ENCODE results near the gene KDM3A. TPM values are rescaled to one million over a fixed set of nuclear protein-coding genes. Genes with fewer than 3 reads are reported as not detected.

The KDM3A gene
- total and polyA plus RNA-seq, 2 experiments from 2014 or later: 8.9 to 21.8 TPM

GRCh38 chr2:86468162-86469033 lies 27.2 kb downstream of the KDM3A start:
- no peak for ATAC-seq
- Mint-ChIP-seq H3K27me3 (ENCODE audit: insufficient read depth, low read depth, poor library complexity) (no peaks in the 10 kb centered on the region), H3K4me3 (no peak overlapping the region), H3K4me1 (no peaks in the 10 kb centered on the region), H3K27ac (no peak overlapping the region; the same call in 1 of the 2 replicates), H3K9me3 (no peaks in the 10 kb centered on the region), H3K36me3 (ENCODE audit: low read depth) (peaks cover 30% of the 10 kb centered on the region)
- Histone ChIP-seq H4K20me1 (replicated peaks; ENCODE audit: insufficient read depth) (peaks cover 8% of the 10 kb centered on the region; the same call in 1 of the 2 replicates), H3K9me2 (ENCODE audit: insufficient read depth) (no peaks in the 10 kb centered on the region), H3K79me2 (replicated peaks; ENCODE audit: insufficient read depth) (no peaks in the 10 kb centered on the region), H3K4me1 (ENCODE audit: insufficient read depth) (no peaks in the 10 kb centered on the region), H2AFZ (no peak overlapping the region), H3K4me2 (no peak overlapping the region), H3K27me3 (ENCODE audit: insufficient read depth) (no peaks in the 10 kb centered on the region), H3K4me3 (no peak overlapping the region), H3K36me3 (ENCODE audit: insufficient read depth) (peaks cover 38% of the 10 kb centered on the region), H3F3A (replicated peaks; ENCODE audit: low read depth) (no peaks in the 10 kb centered on the region), H3K27ac (ENCODE audit: low read depth) (no peak overlapping the region)
- TF ChIP-seq NANOG (IDR thresholded peaks at IDR 0.05; ENCODE audit: borderline replicate concordance) (no peak), CREB1 (CRISPR knock-in tag; IDR thresholded peaks at IDR 0.05; ENCODE audit: low read depth) (no peak)
- TF ChIP-seq, protein P1, sequence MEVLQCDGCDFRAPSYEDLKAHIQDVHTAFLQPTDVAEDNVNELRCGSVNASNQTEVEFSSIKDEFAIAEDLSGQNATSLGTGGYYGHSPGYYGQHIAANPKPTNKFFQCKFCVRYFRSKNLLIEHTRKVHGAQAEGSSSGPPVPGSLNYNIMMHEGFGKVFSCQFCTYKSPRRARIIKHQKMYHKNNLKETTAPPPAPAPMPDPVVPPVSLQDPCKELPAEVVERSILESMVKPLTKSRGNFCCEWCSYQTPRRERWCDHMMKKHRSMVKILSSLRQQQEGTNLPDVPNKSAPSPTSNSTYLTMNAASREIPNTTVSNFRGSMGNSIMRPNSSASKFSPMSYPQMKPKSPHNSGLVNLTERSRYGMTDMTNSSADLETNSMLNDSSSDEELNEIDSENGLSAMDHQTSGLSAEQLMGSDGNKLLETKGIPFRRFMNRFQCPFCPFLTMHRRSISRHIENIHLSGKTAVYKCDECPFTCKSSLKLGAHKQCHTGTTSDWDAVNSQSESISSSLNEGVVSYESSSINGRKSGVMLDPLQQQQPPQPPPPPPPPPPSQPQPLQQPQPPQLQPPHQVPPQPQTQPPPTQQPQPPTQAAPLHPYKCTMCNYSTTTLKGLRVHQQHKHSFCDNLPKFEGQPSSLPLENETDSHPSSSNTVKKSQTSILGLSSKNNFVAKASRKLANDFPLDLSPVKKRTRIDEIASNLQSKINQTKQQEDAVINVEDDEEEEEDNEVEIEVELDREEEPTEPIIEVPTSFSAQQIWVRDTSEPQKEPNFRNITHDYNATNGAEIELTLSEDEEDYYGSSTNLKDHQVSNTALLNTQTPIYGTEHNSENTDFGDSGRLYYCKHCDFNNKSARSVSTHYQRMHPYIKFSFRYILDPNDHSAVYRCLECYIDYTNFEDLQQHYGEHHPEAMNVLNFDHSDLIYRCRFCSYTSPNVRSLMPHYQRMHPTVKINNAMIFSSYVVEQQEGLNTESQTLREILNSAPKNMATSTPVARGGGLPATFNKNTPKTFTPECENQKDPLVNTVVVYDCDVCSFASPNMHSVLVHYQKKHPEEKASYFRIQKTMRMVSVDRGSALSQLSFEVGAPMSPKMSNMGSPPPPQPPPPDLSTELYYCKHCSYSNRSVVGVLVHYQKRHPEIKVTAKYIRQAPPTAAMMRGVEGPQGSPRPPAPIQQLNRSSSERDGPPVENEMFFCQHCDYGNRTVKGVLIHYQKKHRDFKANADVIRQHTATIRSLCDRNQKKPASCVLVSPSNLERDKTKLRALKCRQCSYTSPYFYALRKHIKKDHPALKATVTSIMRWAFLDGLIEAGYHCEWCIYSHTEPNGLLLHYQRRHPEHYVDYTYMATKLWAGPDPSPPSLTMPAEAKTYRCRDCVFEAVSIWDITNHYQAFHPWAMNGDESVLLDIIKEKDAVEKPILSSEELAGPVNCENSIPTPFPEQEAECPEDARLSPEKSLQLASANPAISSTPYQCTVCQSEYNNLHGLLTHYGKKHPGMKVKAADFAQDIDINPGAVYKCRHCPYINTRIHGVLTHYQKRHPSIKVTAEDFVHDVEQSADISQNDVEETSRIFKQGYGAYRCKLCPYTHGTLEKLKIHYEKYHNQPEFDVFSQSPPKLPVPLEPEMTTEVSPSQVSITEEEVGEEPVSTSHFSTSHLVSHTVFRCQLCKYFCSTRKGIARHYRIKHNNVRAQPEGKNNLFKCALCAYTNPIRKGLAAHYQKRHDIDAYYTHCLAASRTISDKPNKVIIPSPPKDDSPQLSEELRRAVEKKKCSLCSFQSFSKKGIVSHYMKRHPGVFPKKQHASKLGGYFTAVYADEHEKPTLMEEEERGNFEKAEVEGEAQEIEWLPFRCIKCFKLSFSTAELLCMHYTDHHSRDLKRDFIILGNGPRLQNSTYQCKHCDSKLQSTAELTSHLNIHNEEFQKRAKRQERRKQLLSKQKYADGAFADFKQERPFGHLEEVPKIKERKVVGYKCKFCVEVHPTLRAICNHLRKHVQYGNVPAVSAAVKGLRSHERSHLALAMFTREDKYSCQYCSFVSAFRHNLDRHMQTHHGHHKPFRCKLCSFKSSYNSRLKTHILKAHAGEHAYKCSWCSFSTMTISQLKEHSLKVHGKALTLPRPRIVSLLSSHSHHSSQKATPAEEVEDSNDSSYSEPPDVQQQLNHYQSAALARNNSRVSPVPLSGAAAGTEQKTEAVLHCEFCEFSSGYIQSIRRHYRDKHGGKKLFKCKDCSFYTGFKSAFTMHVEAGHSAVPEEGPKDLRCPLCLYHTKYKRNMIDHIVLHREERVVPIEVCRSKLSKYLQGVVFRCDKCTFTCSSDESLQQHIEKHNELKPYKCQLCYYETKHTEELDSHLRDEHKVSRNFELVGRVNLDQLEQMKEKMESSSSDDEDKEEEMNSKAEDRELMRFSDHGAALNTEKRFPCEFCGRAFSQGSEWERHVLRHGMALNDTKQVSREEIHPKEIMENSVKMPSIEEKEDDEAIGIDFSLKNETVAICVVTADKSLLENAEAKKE (CRISPR knock-in tag; IDR thresholded peaks at IDR 0.05): no peak
- no peak for DNase-seq (ENCODE audit: low spot score)

- Mint-ChIP-seq H3K4me1 (no peaks in the 10 kb centered on the region), H3K4me3 (no peak overlapping the region), H3K9me3 (no peaks in the 10 kb centered on the region), H3K27ac (no peak overlapping the region), H3K36me3 (ENCODE audit: low read depth) (peaks cover 27% of the 10 kb centered on the region), H3K27me3 (ENCODE audit: insufficient read depth, low read depth, poor library complexity) (no peaks in the 10 kb centered on the region)
- H3K4me3 ChIP-seq: no peak overlapping the region
- no peak overlapping the region for H3K4me2 ChIP-seq
- no peaks in the 10 kb centered on the region for H3F3A ChIP-seq (replicated peaks; ENCODE audit: low read depth)
- H2AFZ ChIP-seq: no peak overlapping the region
- no peaks in the 10 kb centered on the region for H3K9me2 ChIP-seq (ENCODE audit: insufficient read depth)
- no peaks in the 10 kb centered on the region for H3K79me2 ChIP-seq (replicated peaks; ENCODE audit: insufficient read depth)
- peaks cover 24% of the 10 kb centered on the region for H3K36me3 ChIP-seq (ENCODE audit: insufficient read depth)
- peaks cover 14% of the 10 kb centered on the region; the same call in 1 of the 2 replicates for H4K20me1 ChIP-seq (replicated peaks; ENCODE audit: insufficient read depth)
- H3K4me1 ChIP-seq (ENCODE audit: insufficient read depth): no peaks in the 10 kb centered on the region
- ATAC-seq (no peak), DNase-seq (ENCODE audit: low spot score) (no peak)
- no peaks in the 10 kb centered on the region for H3K27me3 ChIP-seq (ENCODE audit: insufficient read depth)
- H3K27ac ChIP-seq (ENCODE audit: low read depth): no peak overlapping the region
- TF ChIP-seq JUNB (IDR thresholded peaks at IDR 0.05; ENCODE audit: unreplicated experiment): no peak
- TF ChIP-seq, protein P2, sequence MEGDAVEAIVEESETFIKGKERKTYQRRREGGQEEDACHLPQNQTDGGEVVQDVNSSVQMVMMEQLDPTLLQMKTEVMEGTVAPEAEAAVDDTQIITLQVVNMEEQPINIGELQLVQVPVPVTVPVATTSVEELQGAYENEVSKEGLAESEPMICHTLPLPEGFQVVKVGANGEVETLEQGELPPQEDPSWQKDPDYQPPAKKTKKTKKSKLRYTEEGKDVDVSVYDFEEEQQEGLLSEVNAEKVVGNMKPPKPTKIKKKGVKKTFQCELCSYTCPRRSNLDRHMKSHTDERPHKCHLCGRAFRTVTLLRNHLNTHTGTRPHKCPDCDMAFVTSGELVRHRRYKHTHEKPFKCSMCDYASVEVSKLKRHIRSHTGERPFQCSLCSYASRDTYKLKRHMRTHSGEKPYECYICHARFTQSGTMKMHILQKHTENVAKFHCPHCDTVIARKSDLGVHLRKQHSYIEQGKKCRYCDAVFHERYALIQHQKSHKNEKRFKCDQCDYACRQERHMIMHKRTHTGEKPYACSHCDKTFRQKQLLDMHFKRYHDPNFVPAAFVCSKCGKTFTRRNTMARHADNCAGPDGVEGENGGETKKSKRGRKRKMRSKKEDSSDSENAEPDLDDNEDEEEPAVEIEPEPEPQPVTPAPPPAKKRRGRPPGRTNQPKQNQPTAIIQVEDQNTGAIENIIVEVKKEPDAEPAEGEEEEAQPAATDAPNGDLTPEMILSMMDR (conservative IDR thresholded peaks at IDR 0.05; ENCODE audit: low read depth in 2 of 2): no peak
- TF ChIP-seq EZH2phosphoT487 (IDR thresholded peaks at IDR 0.05; ENCODE audit: unreplicated experiment): no peak
- TF ChIP-seq, protein P3, sequence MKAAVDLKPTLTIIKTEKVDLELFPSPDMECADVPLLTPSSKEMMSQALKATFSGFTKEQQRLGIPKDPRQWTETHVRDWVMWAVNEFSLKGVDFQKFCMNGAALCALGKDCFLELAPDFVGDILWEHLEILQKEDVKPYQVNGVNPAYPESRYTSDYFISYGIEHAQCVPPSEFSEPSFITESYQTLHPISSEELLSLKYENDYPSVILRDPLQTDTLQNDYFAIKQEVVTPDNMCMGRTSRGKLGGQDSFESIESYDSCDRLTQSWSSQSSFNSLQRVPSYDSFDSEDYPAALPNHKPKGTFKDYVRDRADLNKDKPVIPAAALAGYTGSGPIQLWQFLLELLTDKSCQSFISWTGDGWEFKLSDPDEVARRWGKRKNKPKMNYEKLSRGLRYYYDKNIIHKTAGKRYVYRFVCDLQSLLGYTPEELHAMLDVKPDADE (IDR thresholded peaks at IDR 0.05): no peak
- no peak for TF ChIP-seq ZNF114 (CRISPR knock-in tag; IDR thresholded peaks at IDR 0.05)
- TF ChIP-seq STAT1 (IDR thresholded peaks at IDR 0.05; ENCODE audit: unreplicated experiment): no peak
These were observed 29.7 kb downstream of the KDM3A start for GRCh38 chr2:86470890-86471289.
